A673 (cell line): ENCODE results near the gene MPPED2.

Source experiments
- CTCF ChIP-seq: fragments of 300-800, 200-600 bp; sonication (generic); conservative IDR thresholded peaks from 2 replicates; pipeline ENCODE4 v1.5.1; 2017; ENCODE audit warnings: low read depth, mild to moderate bottlenecking, antibody characterized with exemption, low read length, moderate library complexity, mixed read lengths
- EZH2 ChIP-seq: fragments of 200-600 bp; sonication (generic); IDR thresholded peaks from 2 replicates; pipeline ENCODE4 v1.6.1; 2017; ENCODE audit warnings: borderline replicate concordance, low read depth, mild to moderate bottlenecking, mixed read lengths, antibody characterized with exemption, low read length; ENCODE audit not compliant: poor library complexity, severe bottlenecking

- TF ChIP-seq CTCF = no peak
- TF ChIP-seq EZH2 = no peak
These were observed 193.8 kb downstream of the MPPED2 start for GRCh38 chr11:30392221-30392784.
